H9 (cell line): ENCODE data around the gene SLC34A3. TPM values are rescaled to one million over a fixed set of nuclear protein-coding genes. Genes with fewer than 3 reads are reported as not detected.

ENCODE experiments used
- DNase-seq: peaks from one replicate; pipeline ENCODE4 v3.0.0-alpha.2; 2017
- H2AFZ ChIP-seq: one replicate; pipeline ENCODE4 v1.6.1; 2013; ENCODE audit warnings: mild to moderate bottlenecking, low read length, control low read depth, moderate library complexity
- H2AK5ac ChIP-seq: 2 replicates; pipeline ENCODE4 v1.6.1; 2013; ENCODE audit warnings: low read length, control low read depth, mixed read lengths; ENCODE audit not compliant: insufficient read length
- H2BK120ac ChIP-seq: one replicate; pipeline ENCODE4 v1.6.1; 2013; ENCODE audit warnings: low read depth, mild to moderate bottlenecking, low read length, control low read depth, inconsistent platforms; ENCODE audit not compliant: poor library complexity, severe bottlenecking
- H2BK12ac ChIP-seq: 2 replicates; pipeline ENCODE4 v1.6.1; 2013; ENCODE audit warnings: low read length, control low read depth, mixed read lengths, low read depth; ENCODE audit not compliant: insufficient read length
- H2BK15ac ChIP-seq: 2 replicates; pipeline ENCODE4 v1.6.1; 2013; ENCODE audit warnings: low read depth, low read length, control low read depth
- H2BK20ac ChIP-seq: one replicate; pipeline ENCODE4 v1.6.1; 2013; ENCODE audit warnings: low read depth, mild to moderate bottlenecking, low read length, control low read depth, inconsistent platforms; ENCODE audit not compliant: poor library complexity, severe bottlenecking
- H2BK5ac ChIP-seq: 2 replicates; pipeline ENCODE4 v1.6.1; 2013; ENCODE audit warnings: low read length, control low read depth, mixed read lengths; ENCODE audit not compliant: insufficient read length
- H3K14ac ChIP-seq: 2 replicates; pipeline ENCODE4 v1.6.1; 2013; ENCODE audit warnings: low read length, control low read depth; ENCODE audit not compliant: insufficient read depth
- H3K18ac ChIP-seq: 2 replicates; pipeline ENCODE4 v1.6.1; 2013; ENCODE audit warnings: low read depth, mild to moderate bottlenecking, mixed read lengths, low read length, control low read depth; ENCODE audit not compliant: insufficient read length
- H3K23ac ChIP-seq: 2 replicates; pipeline ENCODE4 v1.6.1; 2013; ENCODE audit warnings: low read length, control low read depth, mixed read lengths, low read depth; ENCODE audit not compliant: insufficient read length
- H3K23me2 ChIP-seq: 2 replicates; pipeline ENCODE4 v1.6.1; 2013; ENCODE audit warnings: low read depth, mild to moderate bottlenecking, mixed read lengths, low read length, control low read depth; ENCODE audit not compliant: insufficient read length, poor library complexity, severe bottlenecking
- H3K27ac ChIP-seq: 2 replicates; pipeline ENCODE4 v1.5.1; 2013; ENCODE audit warnings: low read length, control low read depth, mixed read lengths, low read depth; ENCODE audit not compliant: insufficient read length
- H3K27me3 ChIP-seq: 2 replicates; pipeline ENCODE4 v1.6.1; 2013; ENCODE audit warnings: low read length, control low read depth, inconsistent platforms; ENCODE audit not compliant: insufficient read depth
- H3K4ac ChIP-seq: 2 replicates; pipeline ENCODE4 v1.6.1; 2013; ENCODE audit warnings: low read depth, mild to moderate bottlenecking, control low read depth, inconsistent platforms, low read length, moderate library complexity
- H3K4me1 ChIP-seq: 2 replicates; pipeline ENCODE4 v1.6.1; 2013; ENCODE audit warnings: low read length, control low read depth, inconsistent platforms; ENCODE audit not compliant: insufficient read depth
- H3K4me2 ChIP-seq: 2 replicates; pipeline ENCODE4 v1.6.1; 2013; ENCODE audit warnings: low read length, control low read depth, mixed read lengths; ENCODE audit not compliant: insufficient read length, insufficient read depth
- H3K56ac ChIP-seq: 2 replicates; pipeline ENCODE4 v1.6.1; 2013; ENCODE audit warnings: low read depth, mild to moderate bottlenecking, mixed read lengths, low read length, control low read depth; ENCODE audit not compliant: insufficient read length
- H3K79me1 ChIP-seq: 2 replicates; pipeline ENCODE4 v1.6.1; 2013; ENCODE audit warnings: low read depth, mild to moderate bottlenecking, moderate library complexity, low read length, control low read depth, inconsistent platforms; ENCODE audit not compliant: insufficient read depth, poor library complexity, severe bottlenecking
- H3K79me2 ChIP-seq: 2 replicates; pipeline ENCODE4 v1.6.1; 2013; ENCODE audit warnings: low read length, control low read depth, inconsistent platforms; ENCODE audit not compliant: insufficient read depth
- H3K9ac ChIP-seq: 2 replicates; pipeline ENCODE4 v1.6.1; 2013; ENCODE audit warnings: low read length, control low read depth, mixed read lengths; ENCODE audit not compliant: insufficient read length; ENCODE audit errors: extremely low read depth
- H3K9me3 ChIP-seq: one replicate; pipeline ENCODE4 v1.6.1; 2013; ENCODE audit warnings: low read depth, low read length, inconsistent platforms; ENCODE audit not compliant: control insufficient read depth
- H3T11ph ChIP-seq: one replicate; pipeline ENCODE4 v1.6.1; 2013; ENCODE audit warnings: mild to moderate bottlenecking, low read length, control low read depth, inconsistent platforms
- H4K20me1 ChIP-seq: one replicate; pipeline ENCODE4 v1.6.1; 2013; ENCODE audit not compliant: control insufficient read depth, insufficient read length, insufficient read depth
- H4K5ac ChIP-seq: 2 replicates; pipeline ENCODE4 v1.6.1; 2013; ENCODE audit warnings: low read depth, mild to moderate bottlenecking, mixed read lengths, low read length, control low read depth; ENCODE audit not compliant: insufficient read length
- H4K8ac ChIP-seq: replicated peaks from 2 replicates; pipeline ENCODE4 v1.6.1; 2013; ENCODE audit warnings: low read length, control low read depth, mixed read lengths, low read depth; ENCODE audit not compliant: insufficient read length
- H4K91ac ChIP-seq: 2 replicates; pipeline ENCODE4 v1.6.1; 2013; ENCODE audit warnings: low read depth, mild to moderate bottlenecking, moderate library complexity, mixed read lengths, low read length, control low read depth; ENCODE audit not compliant: insufficient read length
- H3K27ac Mint-ChIP-seq, 3 experiments: 2 replicates in 2 of 3; 3 replicates in 1 of 3; pipeline ENCODE4 v1.8.0; 2020 to 2021; ENCODE audit warnings: mixed read lengths in 3 of 3, mild to moderate bottlenecking in 1 of 3, moderate library complexity in 1 of 3
- H3K27me3 Mint-ChIP-seq: 2 replicates; pipeline ENCODE4 v1.8.0; 2021; ENCODE audit warnings: low read depth, mild to moderate bottlenecking, moderate library complexity, mixed read lengths
- H3K36me3 Mint-ChIP-seq, 3 experiments: 2 replicates in 2 of 3; 3 replicates in 1 of 3; pipeline ENCODE4 v1.8.0; 2020 to 2021; ENCODE audit warnings: low read depth in 3 of 3, mixed read lengths in 3 of 3; ENCODE audit not compliant: insufficient read depth in 1 of 3
- H3K4me1 Mint-ChIP-seq, 2 experiments: 2 replicates each; pipeline ENCODE4 v1.8.0; 2020; ENCODE audit warnings: mixed read lengths in 2 of 2
- H3K4me3 Mint-ChIP-seq, 2 experiments: 2 replicates in 1 of 2; 3 replicates in 1 of 2; pipeline ENCODE4 v1.8.0; 2020 to 2021; ENCODE audit warnings: mild to moderate bottlenecking in 2 of 2, mixed read lengths in 2 of 2, moderate library complexity in 1 of 2
- H3K9me3 Mint-ChIP-seq, 2 experiments: 2 replicates in 1 of 2; 3 replicates in 1 of 2; pipeline ENCODE4 v1.8.0; 2020; ENCODE audit warnings: mild to moderate bottlenecking in 2 of 2, mixed read lengths in 2 of 2, moderate library complexity in 1 of 2
- CTCF ChIP-seq: fragments of 200-600 bp; sonication (generic); conservative IDR thresholded peaks from 3 replicates; pipeline ENCODE4 v1.8.0; 2021; ENCODE audit warnings: antibody characterized with exemption, mild to moderate bottlenecking
- WGBS: extraction: QIAGEN DNeasy Blood & Tissue Kit; methylation state at CpG from one replicate; pipeline ENCODE4 v1.1.7; 2013; ENCODE audit warnings: missing lambda C conversion rate, low lambda C conversion rate, mixed read lengths; ENCODE audit not compliant: insufficient read length; ENCODE audit errors: extremely low coverage; 5-methylcytosine and 5-hydroxymethylcytosine counted together
- total RNA-seq: library from RNA; stranded (reverse); gene quantifications from 2 replicates; pipeline ENCODE4 v1.2.1, GENCODE V29; 2021

Gene SLC34A3
- total RNA-seq, 1 experiment from 2014 or later, result not detected

GRCh38 chr9:137228506-137228967 lies 2.2 kb upstream of the SLC34A3 start:
- Histone ChIP-seq H2BK120ac (no peak overlapping the region), H3K23me2 (peaks cover 9% of the 10 kb centered on the region)
- TF ChIP-seq CTCF, result no peak

More at GRCh38 chr9:137228506-137228967, 2.2 kb upstream of the SLC34A3 start:
- Mint-ChIP-seq H3K27ac (no peak overlapping the region), H3K36me3 (no peaks in the 10 kb centered on the region), H3K27me3 (no peaks in the 10 kb centered on the region; the same call in 1 of the 2 replicates), H3K4me1 (peaks cover 2 to 3% of the 10 kb centered on the region in 2 experiments), H3K9me3 (no peaks in the 10 kb centered on the region), H3K4me3 (no peak overlapping the region)
- Histone ChIP-seq H3K9me3 (no peaks in the 10 kb centered on the region), H3K27me3 (no peaks in the 10 kb centered on the region), H3K4ac (no peak overlapping the region), H4K8ac (no peak overlapping the region), H3K56ac (no peak overlapping the region), H3K79me2 (no peaks in the 10 kb centered on the region), H3K79me1 (no peaks in the 10 kb centered on the region), H4K91ac (no peak overlapping the region), H3K27ac (no peak overlapping the region), H4K5ac (no peak overlapping the region), H2AFZ (no peak overlapping the region), H3K18ac (no peak overlapping the region), H2BK5ac (no peak overlapping the region), H3K4me1 (no peaks in the 10 kb centered on the region), H3K23ac (no peak overlapping the region), H3K14ac (no peak overlapping the region), H2AK5ac (no peak overlapping the region), H3K4me2 (no peak overlapping the region), H2BK20ac (no peak overlapping the region), H3T11ph (no peak overlapping the region), H2BK15ac (no peak overlapping the region), H3K9ac (no peak overlapping the region), H4K20me1 (no peaks in the 10 kb centered on the region), H2BK12ac (no peak overlapping the region)
- WGBS, result no CpG with 5 or more reads among the region's 29 CpGs
- no peak for DNase-seq
